ENCODE results near the gene PATE3.

- TF ChIP-seq POLR2AphosphoS5 (IDR thresholded peaks at IDR 0.05) = no peak
- no peak for TF ChIP-seq CTCF (IDR thresholded peaks at IDR 0.05)
- TF ChIP-seq POLR2A (IDR thresholded peaks at IDR 0.05) = no peak
- no peak for TF ChIP-seq EP300 (IDR thresholded peaks at IDR 0.05)
These were observed 37.3 kb upstream of the PATE3 start for GRCh38 chr11:125750629-125751028.

Measured in gastroesophageal sphincter (tissue), 3 donors.